Heart left ventricle (tissue), 13 donors: ENCODE data around the gene RTEL1.

Source experiments
- POLR2A ChIP-seq, 2 donors: fragments of 450-650 bp; IDR thresholded peaks; one replicate each; pipeline ENCODE4 v1.6.1; 2017; ENCODE audit warnings: antibody characterized with exemption in 2 of 2, mild to moderate bottlenecking in 2 of 2, moderate library complexity in 2 of 2
- TF ChIP-seq, protein P1 (sequence below), 12 donors: fragments of 200-600 bp; sonication (generic) in 4 of 12; IDR thresholded peaks; one replicate each; pipeline versions ENCODE4 v1.5.0 to v1.8.0; 2018 to 2022; ENCODE audit warnings: antibody characterized with exemption in 12 of 12, mild to moderate bottlenecking in 5 of 12
- donor health status: ischemic (EF 13 %, LVEDD 7.1; RV severe dilation, severe dysfunction).
- donor health status: DM: no; HTN: yes; CAD: no.
- donor health status: DM: no; HTN: no; CAD: no.
- donor health status: ischemic (EF 25% LVEDD 6.9; RV normal size, moderate dysfunction).
- donor health status: ischemic (EF 25% LVEDD 5.7; RV mildly dilated, moderate dysfunction).
- donor health status: ischemic (EF 35%, LVEDD 5.7; RV mildly dilated, moderate dysfunction).
- donor health status: nonischemic (EF 11% LVEDD 7.7; RV severe dilation, severe dysfunction).
- donor health status: DM: yes; HTN: yes; CAD: no.
- donor health status: PGD.
- donor health status: ischemic (EF 29% LVEDD 5.4; RV normal size, mild dysfunction).
- donor health status: nonischemic (EF 23%, LVEDD 6.1; RV moderate dilation, normal function).

GRCh38 chr20:63653974-63654668, 4.0 kb upstream of the RTEL1 start:
- TF ChIP-seq POLR2A (IDR thresholded peaks at IDR 0.05): no peak
- TF ChIP-seq, protein P1, sequence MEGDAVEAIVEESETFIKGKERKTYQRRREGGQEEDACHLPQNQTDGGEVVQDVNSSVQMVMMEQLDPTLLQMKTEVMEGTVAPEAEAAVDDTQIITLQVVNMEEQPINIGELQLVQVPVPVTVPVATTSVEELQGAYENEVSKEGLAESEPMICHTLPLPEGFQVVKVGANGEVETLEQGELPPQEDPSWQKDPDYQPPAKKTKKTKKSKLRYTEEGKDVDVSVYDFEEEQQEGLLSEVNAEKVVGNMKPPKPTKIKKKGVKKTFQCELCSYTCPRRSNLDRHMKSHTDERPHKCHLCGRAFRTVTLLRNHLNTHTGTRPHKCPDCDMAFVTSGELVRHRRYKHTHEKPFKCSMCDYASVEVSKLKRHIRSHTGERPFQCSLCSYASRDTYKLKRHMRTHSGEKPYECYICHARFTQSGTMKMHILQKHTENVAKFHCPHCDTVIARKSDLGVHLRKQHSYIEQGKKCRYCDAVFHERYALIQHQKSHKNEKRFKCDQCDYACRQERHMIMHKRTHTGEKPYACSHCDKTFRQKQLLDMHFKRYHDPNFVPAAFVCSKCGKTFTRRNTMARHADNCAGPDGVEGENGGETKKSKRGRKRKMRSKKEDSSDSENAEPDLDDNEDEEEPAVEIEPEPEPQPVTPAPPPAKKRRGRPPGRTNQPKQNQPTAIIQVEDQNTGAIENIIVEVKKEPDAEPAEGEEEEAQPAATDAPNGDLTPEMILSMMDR (IDR thresholded peaks at IDR 0.05): no peak
